Sciatic nerve (tissue), 2 donors: ENCODE data around the gene OR8B4. TPM values are rescaled to one million over a fixed set of nuclear protein-coding genes. Genes with fewer than 3 reads are reported as not detected.
"Not testable (repeated sequence)": the region's sequence is repeated elsewhere in the genome, so short reads cannot be mapped to it uniquely, and the experiment has no call there.

ENCODE experiments used
- ATAC-seq: fragments of 200-7000 bp; cut with Tn5 transposase; one replicate; pipeline ENCODE4 v1.9.1; 2020; ENCODE audit warnings: mild to moderate bottlenecking, moderate library complexity
- DNase-seq: peaks from one replicate; pipeline ENCODE4 v3.0.0-alpha.2; 2020; ENCODE audit warnings: low spot score
- intact Hi-C: fragments of 100-400 bp; cut with DNase I; formaldehyde crosslinking; loops from one replicate; pipeline ENCODE4 v1.14.2; 2022
- total RNA-seq: library from RNA; stranded (reverse); fragmentation: NEBNext Ultra II Directional; extraction: Animal tissue kit (Norgen Biotek cat#: 25700); gene quantifications from one replicate; pipeline ENCODE4 v1.2.1, GENCODE V29; 2021
- donor health status: DM: no; HTN: no; CAD: no.
- donor health status: DM: no; HTN: no; CAD: no.

The OR8B4 gene
- total RNA-seq, 1 donor from 2014 or later: not detected

GRCh38 chr11:124421043-124421442 lies 3.6 kb downstream of the OR8B4 start:
- ATAC-seq: no peak
- no peak for DNase-seq
- intact Hi-C loops: no loop called here

DNA sequence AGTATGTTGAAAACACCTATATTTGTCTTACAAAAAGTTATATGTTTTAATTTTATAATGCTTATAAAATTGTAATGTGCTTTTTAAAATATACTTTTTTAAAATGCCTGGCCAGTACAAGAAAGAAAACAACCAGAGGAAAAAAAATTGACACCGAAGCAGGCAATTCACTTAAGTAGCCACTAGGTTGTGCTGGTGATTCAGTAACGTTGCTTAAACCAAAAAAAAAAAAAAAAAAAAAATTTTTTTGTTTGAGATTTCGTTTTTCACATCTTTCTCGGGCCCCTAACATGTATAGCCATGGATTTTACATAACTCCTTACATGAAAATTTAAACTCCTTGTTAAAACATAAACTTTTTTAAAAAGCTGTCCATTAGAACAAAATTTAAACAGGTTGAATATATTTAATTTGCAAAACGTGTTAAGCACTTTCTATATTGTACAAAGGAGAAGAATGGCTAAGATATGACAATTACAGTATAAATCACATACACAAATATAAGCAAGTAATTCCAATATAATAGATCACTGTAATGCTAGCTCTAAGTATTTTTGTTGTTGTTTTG lies 9.2 kb downstream of the OR8B4 start:
- intact Hi-C loops: no loop called here
- no peak for ATAC-seq
- DNase-seq: no peak

- intact Hi-C loops: no loop called here
- DNase-seq (no peak), ATAC-seq (no peak)
Observed at GRCh38 chr11:124409906-124410305, 14.8 kb downstream of the OR8B4 start.

- no peak for ATAC-seq
- intact Hi-C loops: no loop called here
- DNase-seq: no peak
Observed at GRCh38 chr11:124405581-124405980, 19.1 kb downstream of the OR8B4 start.

GRCh38 chr11:124403186-124403585 lies 21.5 kb downstream of the OR8B4 start:
- intact Hi-C loops, DNase-seq, ATAC-seq: not testable (repeated sequence)

- intact Hi-C loops: no loop called here
- DNase-seq (peak; percentile 65), ATAC-seq (no peak)
Observed at GRCh38 chr11:124402326-124402922, 22.2 kb downstream of the OR8B4 start.

DNA sequence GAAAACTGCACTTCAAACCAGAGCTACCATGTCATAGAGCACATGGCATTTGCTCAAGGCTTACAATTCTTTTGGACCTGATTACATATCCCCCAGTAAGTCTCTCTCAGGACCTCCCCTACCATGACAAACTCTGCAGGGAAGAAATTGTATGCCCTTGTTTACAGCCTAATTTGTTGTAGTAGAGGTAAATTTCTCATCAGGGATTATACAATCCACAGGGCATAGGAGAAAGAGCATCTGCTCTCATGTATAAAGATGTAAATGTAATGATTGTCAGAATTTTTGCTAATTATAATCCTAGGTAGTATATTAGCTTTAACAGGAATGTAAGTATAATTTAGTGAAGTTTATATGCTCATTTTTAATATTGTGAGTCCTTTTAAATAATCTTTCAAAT lies 25.7 kb downstream of the OR8B4 start, which contains the start of gene OR8B3:
OR8B3 (minus strand) TSS at position 101 of the 400 bp plus-strand sequence. CDS start 1,673 bp downstream, outside the sequence.
- no peak for DNase-seq
- ATAC-seq: no peak
- intact Hi-C loops: no loop called here

DNA sequence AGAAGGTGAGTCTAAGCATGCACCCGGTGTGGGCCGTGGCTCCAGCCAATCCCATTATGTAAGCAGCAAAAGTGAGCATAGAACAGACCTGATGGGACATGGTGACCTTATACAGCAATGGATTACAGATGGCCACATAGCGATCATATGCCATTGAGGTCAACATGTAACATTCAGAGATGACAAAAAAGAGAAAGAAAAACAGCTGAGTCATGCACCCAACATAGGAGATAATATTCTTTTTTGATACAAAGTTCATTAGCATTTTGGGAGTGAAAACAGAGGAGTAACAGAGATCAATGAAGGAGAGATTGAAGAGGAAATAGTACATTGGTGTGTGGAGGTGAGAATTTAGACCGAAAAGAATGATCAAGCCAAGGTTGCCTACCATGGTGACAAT lies 27.8 kb downstream of the OR8B4 start:
- DNase-seq, ATAC-seq, intact Hi-C loops: not testable (repeated sequence)

DNA sequence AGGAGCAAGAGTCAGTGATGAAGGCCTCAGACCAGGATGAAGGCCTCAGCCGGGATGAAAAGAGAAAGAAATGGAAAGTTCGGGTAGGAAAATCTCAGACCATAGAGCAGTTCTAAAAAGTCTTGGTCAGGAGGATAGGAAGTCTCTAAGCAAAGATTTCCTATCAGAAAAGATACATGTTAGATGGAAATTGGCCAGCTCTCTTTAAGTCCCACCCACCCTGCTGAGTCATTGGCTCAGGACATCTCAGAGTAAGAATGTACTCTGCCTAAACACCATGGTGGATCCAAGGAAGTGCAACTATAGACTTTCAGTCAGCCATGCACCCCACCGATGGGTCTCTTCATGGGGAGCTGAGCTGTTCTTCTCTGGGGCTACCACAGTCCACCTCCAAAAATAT lies 30.3 kb downstream of the OR8B4 start:
- DNase-seq: no peak
- ATAC-seq: no peak
- intact Hi-C loops: loop anchor here (5.0 kb wide), 1 partner anchor 148 kb away; the partner anchor contains the start of gene OR8B12

DNA sequence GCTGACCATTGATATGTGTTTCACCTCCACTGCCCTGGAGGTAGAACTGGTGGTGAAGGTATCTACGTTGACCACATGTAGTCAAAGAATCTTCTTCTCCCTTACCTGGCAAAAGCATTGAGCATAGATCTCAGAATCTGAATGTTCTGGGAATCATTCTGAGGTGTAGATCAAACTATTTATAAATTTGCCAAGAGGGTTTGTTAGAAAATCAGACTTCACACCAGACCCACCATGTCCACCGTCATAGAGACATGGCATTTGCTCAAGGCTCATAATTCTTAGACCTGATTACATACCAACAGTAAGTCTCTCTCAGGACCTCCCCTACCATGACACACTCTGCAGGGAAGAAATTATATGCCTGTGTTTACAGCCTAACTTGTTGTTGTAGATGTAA lies 40.3 kb downstream of the OR8B4 start, which contains the start of gene OR8B2:
OR8B2 (minus strand) TSS at position 101 of the 400 bp plus-strand sequence. CDS start 1,156 bp downstream, outside the sequence.
- intact Hi-C loops: no loop called here

GRCh38 chr11:124382857-124383256 lies 41.8 kb downstream of the OR8B4 start:
- DNase-seq, ATAC-seq, intact Hi-C loops: not testable (repeated sequence)

More for the DNA sequence above, 40.3 kb downstream of the OR8B4 start, which contains the start of gene OR8B2:
- ATAC-seq (no peak), DNase-seq (no peak)

- intact Hi-C loops: no loop called here
Observed at GRCh38 chr11:124380585-124380984, 44.1 kb downstream of the OR8B4 start.

DNA sequence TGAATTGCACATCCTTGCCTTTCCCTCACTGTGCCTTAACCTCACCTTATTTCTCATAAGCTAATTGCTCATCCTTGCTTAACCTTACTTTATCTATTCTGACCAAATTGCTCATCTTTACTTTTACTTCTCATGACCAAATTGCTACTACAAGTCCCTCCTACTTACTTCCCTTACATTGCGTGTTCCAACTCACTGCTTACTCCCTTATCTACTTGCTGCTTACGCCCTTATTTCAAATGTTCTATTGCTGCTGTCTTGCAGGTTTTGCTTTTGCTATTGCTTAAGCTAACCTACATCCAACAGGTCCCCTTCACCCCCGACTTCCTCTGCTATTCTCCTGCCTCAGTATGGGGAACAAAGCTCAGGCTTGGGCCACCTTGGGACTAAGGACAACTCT lies 48.4 kb downstream of the OR8B4 start:
- intact Hi-C loops: no loop called here
- DNase-seq (no peak), ATAC-seq (no peak)

More at GRCh38 chr11:124380585-124380984, 44.1 kb downstream of the OR8B4 start:
- DNase-seq (no peak), ATAC-seq (no peak)

Other genes with a start within 250 kb of the OR8B4 start
- gene OR10D3, start 241.5 kb downstream of the OR8B4 start, total RNA-seq: not detected
- gene OR8G1, start 183.8 kb downstream of the OR8B4 start, total RNA-seq: not detected
- gene OR8G5, start 168.5 kb downstream of the OR8B4 start, total RNA-seq: not detected
- gene OR8D1, start 110.9 kb downstream of the OR8B4 start, total RNA-seq: not detected
- gene OR8D2, start 104.7 kb downstream of the OR8B4 start, total RNA-seq: not detected
- not detected for gene OR8B2, start 40.4 kb downstream of the OR8B4 start, total RNA-seq
- gene OR8B3, start 25.8 kb downstream of the OR8B4 start, total RNA-seq: not detected
- gene OR8B8, start 20.8 kb upstream of the OR8B4 start, total RNA-seq: not detected
- gene OR8B12, start 118.8 kb upstream of the OR8B4 start, total RNA-seq: not detected
- not detected for gene OR8A1, start 145.1 kb upstream of the OR8B4 start, total RNA-seq
- not detected for gene PANX3, start 186.6 kb upstream of the OR8B4 start, total RNA-seq
- 38.8 TPM for gene TBRG1, start 198.0 kb upstream of the OR8B4 start, total RNA-seq
- 12.3 TPM for gene SIAE, start 248.9 kb upstream of the OR8B4 start, total RNA-seq
- 2.5 TPM for gene SPA17, start 249.0 kb upstream of the OR8B4 start, total RNA-seq